Ammon's horn (tissue), 1 donor: ENCODE results near the gene STEAP1.
"Not testable (repeated sequence)": the region's sequence is repeated elsewhere in the genome, so short reads cannot be mapped to it uniquely, and the experiment has no call there.

Experiments used
- DNase-seq: peaks from one replicate; pipeline ENCODE4 v3.0.0-alpha.2; 2016; ENCODE audit warnings: low spot score

Gene STEAP1

GRCh38 chr7:90173127-90173844, 19.0 kb downstream of the STEAP1 start:
- DNase-seq = no peak

DNA sequence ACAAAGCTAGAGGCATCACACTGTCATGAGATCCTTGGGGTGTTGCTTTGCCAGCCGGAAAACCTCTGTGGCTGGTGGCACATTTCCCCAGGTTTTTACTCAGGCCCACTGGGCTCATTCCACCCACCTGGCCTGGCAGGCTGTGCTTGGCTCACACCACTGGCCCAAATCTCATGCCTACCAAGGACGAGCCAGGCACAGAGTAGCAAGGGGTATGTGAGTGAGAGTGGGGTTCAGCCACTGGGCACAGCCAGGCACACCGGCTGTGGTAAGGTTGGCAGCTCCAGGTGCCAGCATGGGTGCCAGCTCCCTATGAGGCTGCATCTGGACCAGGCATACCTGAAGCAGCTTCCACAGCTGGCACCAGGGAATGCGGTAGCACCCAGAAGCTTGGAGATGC, 21.4 kb downstream of the STEAP1 start:
- DNase-seq = no peak

- DNase-seq = no peak
These were observed 21.9 kb downstream of the STEAP1 start for GRCh38 chr7:90176195-90176594.

- DNase-seq = peak; percentile 28
These were observed 23.9 kb downstream of the STEAP1 start for GRCh38 chr7:90178166-90178565.

GRCh38 chr7:90178679-90179278, 24.5 kb downstream of the STEAP1 start:
- peak; percentile 8 for DNase-seq

DNA sequence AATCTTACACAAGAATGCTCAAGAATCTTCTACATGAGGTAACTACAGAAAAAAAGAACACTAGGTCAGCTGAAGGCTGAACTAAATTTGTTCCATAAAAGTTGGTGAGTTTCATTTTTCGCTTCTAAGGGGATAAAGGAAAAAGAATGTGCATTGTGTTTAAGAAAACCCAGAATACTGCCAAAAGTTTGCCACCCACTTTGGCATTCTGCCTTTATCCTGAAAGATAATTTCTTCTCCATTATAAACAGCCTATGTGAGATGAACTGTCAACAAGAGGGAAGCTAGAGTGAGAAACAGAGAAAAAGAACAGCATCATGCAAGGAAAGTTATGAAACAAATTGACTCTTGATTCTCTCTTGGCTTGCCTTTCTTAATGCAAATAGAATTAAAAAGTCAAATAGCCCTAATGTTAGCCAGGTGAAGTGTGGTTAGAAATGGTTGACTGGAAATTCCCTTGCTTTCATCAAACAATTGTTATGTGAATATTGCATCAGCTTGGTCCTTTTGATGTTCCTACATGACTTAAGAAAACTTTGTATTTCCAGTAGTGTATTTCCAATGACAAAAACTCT, 25.8 kb downstream of the STEAP1 start:
- no peak for DNase-seq

DNA sequence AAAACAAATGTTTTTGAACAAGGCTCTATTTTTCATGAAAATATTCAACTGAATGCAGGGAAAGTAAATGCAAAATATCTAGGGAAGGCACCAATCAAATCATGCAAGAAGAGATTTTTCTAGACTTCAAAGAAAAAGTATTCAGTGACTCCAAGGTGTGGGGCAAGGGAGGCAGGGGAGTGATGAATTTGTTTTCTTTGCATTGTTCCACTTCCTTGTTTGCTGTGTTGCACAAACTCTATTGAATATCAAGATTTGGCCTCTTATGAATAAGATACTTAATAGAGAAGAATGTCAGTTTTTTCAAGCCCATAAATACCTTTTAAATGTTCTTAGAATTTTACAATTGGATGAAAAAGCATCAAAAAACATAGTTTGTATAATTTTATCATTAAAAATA, 26.4 kb downstream of the STEAP1 start:
- DNase-seq = no peak

- DNase-seq = no peak
These were observed 27.2 kb downstream of the STEAP1 start for GRCh38 chr7:90181485-90181884.

GRCh38 chr7:90186290-90186689, 32.0 kb downstream of the STEAP1 start:
- DNase-seq = not testable (repeated sequence)

- DNase-seq = no peak
These were observed 33.3 kb downstream of the STEAP1 start for GRCh38 chr7:90187507-90188050.

GRCh38 chr7:90188281-90188680, 34.0 kb downstream of the STEAP1 start:
- no peak for DNase-seq

GRCh38 chr7:90190995-90191394, 36.7 kb downstream of the STEAP1 start:
- no peak for DNase-seq

DNA sequence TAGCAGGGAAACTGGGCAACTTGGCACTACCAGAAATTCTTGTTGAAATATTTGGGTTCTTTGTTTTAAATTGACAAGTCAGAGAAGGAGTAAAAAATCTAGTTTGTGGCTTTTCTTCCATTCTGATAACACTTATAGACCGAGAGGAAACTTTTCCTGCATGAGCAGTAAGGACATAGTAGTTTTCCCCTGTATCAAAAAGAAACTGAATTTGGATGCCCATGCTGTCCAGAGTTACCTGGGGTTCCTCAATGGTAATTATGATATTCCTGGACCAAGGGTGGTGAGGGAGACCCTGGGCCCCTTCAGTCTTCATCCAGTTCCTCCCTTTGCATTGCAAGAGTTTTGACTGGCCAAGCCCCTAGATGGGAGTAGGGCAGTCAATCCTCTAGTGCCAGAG, 37.4 kb downstream of the STEAP1 start:
- no peak for DNase-seq

- no peak for DNase-seq
These were observed 38.8 kb downstream of the STEAP1 start for GRCh38 chr7:90192876-90193750.

GRCh38 chr7:90194911-90195809, 40.9 kb downstream of the STEAP1 start:
- no peak for DNase-seq

DNA sequence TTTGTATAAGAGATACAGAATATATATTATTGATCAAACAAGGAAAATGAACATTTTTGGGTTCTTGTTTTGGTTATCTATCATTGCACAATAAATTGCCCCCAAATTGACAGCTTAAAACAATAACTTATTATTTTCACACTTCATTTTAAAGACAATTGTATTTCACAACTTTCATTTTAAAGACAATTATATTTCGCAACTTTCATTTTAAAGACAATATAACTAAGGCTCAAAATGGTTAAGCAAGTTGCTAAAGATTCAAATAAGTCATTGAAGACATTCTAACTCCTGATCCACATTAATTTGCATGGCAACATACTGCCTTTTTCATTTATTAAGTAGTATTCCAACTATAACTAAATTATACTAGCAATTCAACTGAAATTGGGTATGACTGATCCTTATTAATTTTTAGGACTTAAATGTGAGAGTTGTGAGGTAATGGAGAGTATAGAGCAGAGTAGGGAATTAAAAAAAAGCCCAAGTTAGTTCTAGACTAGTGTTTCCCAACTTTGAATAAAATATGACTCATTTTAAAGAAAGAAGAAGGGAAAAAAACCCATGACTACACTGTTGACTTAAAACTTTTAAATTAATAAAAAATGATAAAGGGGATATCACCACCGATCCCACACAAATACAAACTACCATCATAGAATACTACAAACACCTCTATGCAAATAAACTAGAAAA, 47.4 kb downstream of the STEAP1 start:
- no peak for DNase-seq

DNA sequence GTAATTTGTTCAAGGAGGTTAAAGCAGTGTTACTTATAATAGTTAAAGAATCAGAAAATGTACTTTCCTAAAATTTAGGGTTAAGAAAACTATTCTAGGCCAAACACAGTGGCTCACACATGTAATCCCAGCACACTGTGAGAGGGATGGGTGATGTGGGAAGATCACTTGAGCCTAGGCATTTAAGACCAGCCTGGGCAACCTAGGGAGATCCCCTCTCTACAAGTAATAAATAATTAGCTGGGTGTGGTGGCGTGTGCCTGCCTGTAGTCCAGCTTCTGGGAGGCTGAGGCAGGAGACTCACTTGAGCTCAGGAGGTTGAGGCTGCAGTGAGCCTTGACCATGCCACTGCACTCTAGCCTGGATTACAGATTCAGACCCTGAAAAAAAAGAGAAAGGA, 53.7 kb downstream of the STEAP1 start:
- no peak for DNase-seq

DNA sequence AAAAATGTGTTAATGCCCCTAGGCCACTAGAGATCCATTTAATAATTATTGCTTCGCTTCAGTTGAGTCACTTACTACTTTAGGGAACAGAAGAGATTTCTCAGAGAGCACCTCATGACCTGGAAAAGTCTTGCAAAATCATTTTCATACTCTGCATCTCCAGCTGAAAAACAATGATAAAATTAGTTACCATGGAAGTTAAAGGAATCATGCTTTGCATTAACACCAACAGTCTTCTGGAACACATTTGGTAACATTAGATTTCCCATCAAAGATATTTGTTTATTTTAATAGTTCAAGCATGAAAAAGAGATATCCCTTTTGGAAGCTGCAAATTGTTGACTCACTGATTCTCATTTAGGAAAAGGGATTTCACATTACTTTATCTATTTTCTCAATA, 55.5 kb downstream of the STEAP1 start:
- DNase-seq = no peak

DNA sequence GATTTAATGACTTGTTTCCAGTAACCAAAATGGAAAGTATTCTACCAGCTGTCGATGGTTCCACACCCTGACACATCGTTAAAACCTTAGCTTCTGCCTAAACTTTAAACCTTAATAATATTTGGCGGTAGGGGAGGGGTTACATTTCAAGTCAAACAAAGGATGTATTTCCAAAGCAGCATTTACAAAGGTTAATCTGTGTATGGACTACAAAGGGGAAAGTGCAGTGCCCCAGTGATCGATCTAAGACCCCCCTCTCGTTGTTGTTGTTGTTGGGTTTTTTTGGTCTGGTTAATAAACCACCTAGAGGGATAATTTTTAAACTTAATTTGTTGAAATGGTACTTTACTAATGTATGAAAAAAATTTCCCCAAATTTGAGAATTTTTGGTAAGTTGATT, 56.2 kb downstream of the STEAP1 start:
- no peak for DNase-seq

DNA sequence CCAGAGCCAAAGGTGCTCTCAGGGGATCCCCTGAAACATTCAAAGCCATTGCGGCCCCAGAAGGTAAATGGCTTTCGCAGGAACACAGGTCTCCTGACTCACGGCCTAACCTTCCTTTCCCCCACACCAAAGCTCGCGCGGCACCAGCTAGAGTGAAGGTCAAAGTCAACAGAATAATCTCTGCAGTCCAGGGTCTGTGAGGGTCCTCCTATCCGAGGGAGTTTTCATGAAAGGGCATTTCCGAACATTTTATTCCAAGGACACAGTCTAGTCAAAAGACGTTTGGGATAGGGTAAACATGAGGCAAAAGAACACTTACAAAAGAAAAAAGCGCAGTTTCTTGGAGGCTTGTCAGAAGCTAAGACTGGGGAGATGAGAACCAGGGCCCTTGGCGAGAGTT, 56.7 kb downstream of the STEAP1 start:
- no peak for DNase-seq
